Thyroid gland (tissue), 4 donors: ENCODE data around the gene PXDN. TPM values are rescaled to one million over a fixed set of nuclear protein-coding genes. Genes with fewer than 3 reads are reported as not detected.
"Not testable (repeated sequence)": the region's sequence is repeated elsewhere in the genome, so short reads cannot be mapped to it uniquely, and the experiment has no call there.

Source experiments
- DNase-seq, 2 donors: peaks; one replicate each; pipeline ENCODE4 v3.0.0-alpha.2; 2019
- H3K27ac ChIP-seq, 3 donors: fragments of 200-600 bp; sonication (generic); 1 replicate in 2 of 3; 2 replicates in 1 of 3; pipeline ENCODE4 v1.5.1; 2016 to 2019; ENCODE audit warnings: mild to moderate bottlenecking in 1 of 3, moderate library complexity in 1 of 3
- H3K27me3 ChIP-seq: fragments of 200-600 bp; sonication (generic); one replicate; pipeline ENCODE4 v1.5.1; 2019
- H3K36me3 ChIP-seq, 2 donors: fragments of 200-600 bp; sonication (generic); one replicate each; pipeline ENCODE4 v1.5.1; 2016 to 2019
- H3K4me1 ChIP-seq, 2 donors: fragments of 200-600 bp; sonication (generic); one replicate each; pipeline ENCODE4 v1.5.1; 2017 to 2019
- H3K4me3 ChIP-seq, 3 donors: fragments of 200-600 bp; sonication (generic); replicated peaks in 1 of 3; 1 replicate in 2 of 3; 2 replicates in 1 of 3; pipeline ENCODE4 v1.5.1; 2016; ENCODE audit warnings: mild to moderate bottlenecking in 1 of 3
- H3K9me3 ChIP-seq: fragments of 200-600 bp; sonication (generic); one replicate; pipeline ENCODE4 v1.5.1; 2017
- CTCF ChIP-seq, 6 experiments: fragments of 200-600 bp in 3 of 6; fragments of 450-650 bp in 3 of 6; sonication (generic) in 3 of 6; IDR thresholded peaks; one replicate each; pipeline ENCODE4 v1.5.1; 2016 to 2019; ENCODE audit warnings: antibody characterized with exemption in 6 of 6, mild to moderate bottlenecking in 2 of 6, inconsistent platforms in 1 of 6, moderate library complexity in 1 of 6
- POLR2A ChIP-seq, 2 donors: fragments of 450-650 bp; IDR thresholded peaks; one replicate each; pipeline ENCODE4 v1.6.1; 2017; ENCODE audit warnings: antibody characterized with exemption in 2 of 2, mild to moderate bottlenecking in 2 of 2, moderate library complexity in 1 of 2
- WGBS, 2 donors: methylation state at CpG; one replicate each; pipeline ENCODE4 v1.1.5; 2017; 5-methylcytosine and 5-hydroxymethylcytosine counted together
- intact Hi-C: fragments of 100-400 bp; cut with DNase I; formaldehyde crosslinking; loops from one replicate; pipeline ENCODE4 v1.15.1; 2023
- total RNA-seq, 4 donors: library from RNA; depleted of rRNA; stranded (reverse); fragments of >200 nt; gene quantifications; one replicate each; pipeline ENCODE4 v1.2.3, GENCODE V29; 2016

Gene PXDN
- total RNA-seq, 4 donors from 2014 or later = 6.9 to 17.3 (median 13.6) TPM

- H3K9me3 ChIP-seq = no peaks in the 10 kb centered on the region
- intact Hi-C loops = no loop called here
- 76 to 77% methylated on average over 9 of the region's 9 CpGs for WGBS, 2 donors
- no peak for TF ChIP-seq CTCF (IDR thresholded peaks at IDR 0.05)
- no peak for TF ChIP-seq POLR2A (IDR thresholded peaks at IDR 0.05)
- peak overlapping the region in 1 of 3 donors; percentile 6 for H3K27ac ChIP-seq
- DNase-seq = no peak
- no peak overlapping the region for H3K4me3 ChIP-seq
- no peaks in the 10 kb centered on the region for H3K36me3 ChIP-seq
- H3K27me3 ChIP-seq = no peaks in the 10 kb centered on the region
- H3K4me1 ChIP-seq = peaks cover 0 to 32% of the 10 kb centered on the region in 2 donors
These were observed 27.2 kb downstream of the PXDN start for GRCh38 chr2:1717113-1717512.

- no peaks in the 10 kb centered on the region for H3K27me3 ChIP-seq
- DNase-seq = no peak
- peak overlapping the region in 1 of 3 donors; percentile 6 for H3K27ac ChIP-seq
- peaks cover 0 to 31% of the 10 kb centered on the region in 2 donors for H3K4me1 ChIP-seq
- H3K36me3 ChIP-seq = no peaks in the 10 kb centered on the region
- no peaks in the 10 kb centered on the region for H3K9me3 ChIP-seq
- no peak overlapping the region for H3K4me3 ChIP-seq
- TF ChIP-seq CTCF (IDR thresholded peaks at IDR 0.05) = no peak
- intact Hi-C loops = no loop called here
- 97 to 100% methylated on average over 7 to 9 of the region's 9 CpGs for WGBS, 2 donors
These were observed 27.9 kb downstream of the PXDN start for GRCh38 chr2:1716441-1716840.

GRCh38 chr2:1716014-1716305 is 28.4 kb downstream of the PXDN start:
- H3K27ac ChIP-seq, intact Hi-C loops, H3K27me3 ChIP-seq, H3K4me3 ChIP-seq, H3K9me3 ChIP-seq, H3K36me3 ChIP-seq, DNase-seq: not testable (repeated sequence)
- 88 to 91% methylated on average over 2 of the region's 2 CpGs for WGBS, 2 donors
- H3K4me1 ChIP-seq = peaks cover 0 to 26% of the 10 kb centered on the region in 2 donors

GRCh38 chr2:1715184-1716013 is 28.9 kb downstream of the PXDN start:
- TF ChIP-seq CTCF (IDR thresholded peaks at IDR 0.05) (no peak), POLR2A (IDR thresholded peaks at IDR 0.05) (no peak)
- Histone ChIP-seq H3K9me3 (no peaks in the 10 kb centered on the region), H3K36me3 (no peaks in the 10 kb centered on the region), H3K4me1 (peaks cover 0 to 22% of the 10 kb centered on the region in 2 donors), H3K27ac (peak overlapping the region in 1 of 3 donors; percentile 6), H3K4me3 (no peak overlapping the region), H3K27me3 (no peaks in the 10 kb centered on the region)
- intact Hi-C loops = no loop called here
- WGBS, 2 donors = 64 to 77% methylated on average over 22 of the region's 22 CpGs
- no peak for DNase-seq

GRCh38 chr2:1714291-1715064 is 29.8 kb downstream of the PXDN start:
- TF ChIP-seq POLR2A (IDR thresholded peaks at IDR 0.05) (no peak), CTCF (IDR thresholded peaks at IDR 0.05) (no peak)
- H3K36me3 ChIP-seq = no peaks in the 10 kb centered on the region
- 80 to 84% methylated on average over 17 of the region's 17 CpGs for WGBS, 2 donors
- peak overlapping the region in 1 of 3 donors; percentile 6 for H3K27ac ChIP-seq
- H3K27me3 ChIP-seq = no peaks in the 10 kb centered on the region
- intact Hi-C loops = no loop called here
- H3K9me3 ChIP-seq = no peaks in the 10 kb centered on the region
- H3K4me3 ChIP-seq = no peak overlapping the region
- no peak for DNase-seq
- H3K4me1 ChIP-seq = peaks cover 0 to 22% of the 10 kb centered on the region in 2 donors
